Dermis blood vessel endothelial cell (primary cell): ENCODE results near the gene COBL. TPM values are rescaled to one million over a fixed set of nuclear protein-coding genes. Genes with fewer than 3 reads are reported as not detected.

Experiments used
- DNase-seq: peaks from one replicate; pipeline ENCODE4 v3.0.0; 2010
- total RNA-seq: library from RNA; depleted of rRNA; stranded (reverse); fragments of >200 nt; gene quantifications from 2 replicates; pipeline ENCODE4 v1.2.3, GENCODE V29; 2014

The COBL gene
- total RNA-seq, 1 donor from 2014 or later = under 0.01 TPM

DNA sequence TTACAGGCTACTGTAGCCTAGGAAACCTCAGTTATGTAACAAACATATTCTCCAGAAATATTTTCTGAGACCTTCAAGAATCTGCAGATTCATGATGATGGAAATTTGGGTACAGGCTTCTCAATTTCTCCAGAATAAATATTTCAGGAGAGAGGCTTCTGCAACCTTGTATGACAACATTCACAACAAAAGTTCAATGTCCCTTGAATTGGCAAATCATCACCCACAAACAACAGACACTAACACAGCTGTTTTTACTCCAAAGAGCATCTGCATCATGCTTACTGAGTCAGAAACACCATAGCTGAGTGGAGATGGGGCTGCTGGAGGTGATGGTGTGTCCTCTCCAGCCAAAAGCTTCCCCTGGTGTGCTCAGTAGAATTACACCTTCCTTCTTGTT, 9.3 kb upstream of the COBL start:
- DNase-seq = no peak

GRCh38 chr7:51325261-51325676, 8.7 kb upstream of the COBL start:
- DNase-seq = no peak

- no peak for DNase-seq
These were observed 7.7 kb upstream of the COBL start for GRCh38 chr7:51324206-51324898.

GRCh38 chr7:51321961-51322515, 5.4 kb upstream of the COBL start:
- DNase-seq = no peak

- DNase-seq = no peak
These were observed 2.4 kb upstream of the COBL start for GRCh38 chr7:51318886-51319579.

DNA sequence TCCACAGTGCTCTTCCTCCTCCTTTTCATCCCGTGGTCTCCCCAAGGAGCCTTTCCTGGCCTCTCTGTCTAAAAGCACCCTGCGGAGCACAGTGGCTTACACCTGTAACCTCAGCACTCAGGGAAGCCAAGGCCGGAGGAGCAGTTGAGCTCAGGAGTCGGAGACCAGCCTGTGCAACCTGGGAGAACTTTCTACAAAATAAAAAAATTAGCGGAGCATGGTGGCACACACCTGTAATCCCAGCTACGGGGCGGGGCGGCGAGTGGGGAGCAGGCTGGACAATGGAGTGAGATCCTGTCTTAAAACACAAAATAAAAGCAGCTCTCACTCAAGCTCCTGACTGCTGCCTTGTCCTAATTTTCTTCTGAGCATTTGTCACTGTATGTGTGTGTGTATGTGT, 1.4 kb upstream of the COBL start:
- no peak for DNase-seq

DNA sequence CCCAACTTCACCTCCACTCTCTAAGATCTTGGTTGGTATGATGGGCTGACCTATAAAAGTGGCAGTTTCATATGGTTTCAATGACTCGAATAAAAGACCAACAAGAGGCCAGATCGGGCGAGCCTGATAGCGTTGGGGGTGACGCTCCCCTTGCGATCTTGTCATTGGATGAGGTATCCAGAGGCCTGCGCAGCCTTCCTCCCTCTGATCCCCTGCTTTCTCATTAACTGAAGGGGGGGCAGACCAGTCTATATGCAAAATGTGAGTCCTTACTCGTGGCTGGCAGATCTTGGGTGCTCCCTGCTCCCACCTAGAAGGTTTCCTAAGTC, 937 bp upstream of the COBL start:
- DNase-seq = no peak

- DNase-seq = no peak
These were observed 345 bp downstream of the COBL start for GRCh38 chr7:51316262-51316665.

- DNase-seq = no peak
These were observed 982 bp downstream of the COBL start for GRCh38 chr7:51315393-51316261.

- no peak for DNase-seq
These were observed 1.9 kb downstream of the COBL start for GRCh38 chr7:51314726-51315125.

DNA sequence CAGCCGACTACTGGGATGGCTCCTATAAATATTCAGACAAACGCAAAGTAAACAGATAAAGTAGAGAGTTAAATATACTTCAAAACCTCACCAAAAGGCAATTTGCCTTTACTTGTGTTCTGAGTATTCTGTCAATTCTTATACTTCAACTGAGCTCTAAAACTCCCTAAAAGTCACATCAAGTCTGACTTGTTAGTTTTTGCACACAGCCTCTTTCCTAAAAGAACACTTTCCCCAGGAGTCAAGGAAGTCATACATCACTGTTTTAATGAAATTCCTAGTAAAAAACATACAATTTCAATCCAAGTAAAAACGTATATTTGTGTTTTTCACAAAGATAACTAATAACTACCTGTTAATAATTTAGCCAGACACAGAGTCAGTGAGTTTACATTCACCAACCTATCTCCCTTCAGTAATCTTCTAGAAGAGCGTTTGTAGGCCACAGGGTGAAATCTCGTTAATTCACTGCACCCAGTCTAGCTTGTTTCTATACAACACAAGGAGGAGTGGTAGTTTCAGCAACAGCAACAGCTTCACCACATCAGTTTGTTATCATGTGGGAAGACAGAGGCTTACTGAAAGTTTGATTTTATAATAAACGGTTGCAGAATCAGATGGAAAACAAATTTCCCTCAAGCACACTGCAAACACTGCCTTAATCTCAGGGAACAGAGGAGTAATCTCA, 2.7 kb downstream of the COBL start:
- no peak for DNase-seq

DNA sequence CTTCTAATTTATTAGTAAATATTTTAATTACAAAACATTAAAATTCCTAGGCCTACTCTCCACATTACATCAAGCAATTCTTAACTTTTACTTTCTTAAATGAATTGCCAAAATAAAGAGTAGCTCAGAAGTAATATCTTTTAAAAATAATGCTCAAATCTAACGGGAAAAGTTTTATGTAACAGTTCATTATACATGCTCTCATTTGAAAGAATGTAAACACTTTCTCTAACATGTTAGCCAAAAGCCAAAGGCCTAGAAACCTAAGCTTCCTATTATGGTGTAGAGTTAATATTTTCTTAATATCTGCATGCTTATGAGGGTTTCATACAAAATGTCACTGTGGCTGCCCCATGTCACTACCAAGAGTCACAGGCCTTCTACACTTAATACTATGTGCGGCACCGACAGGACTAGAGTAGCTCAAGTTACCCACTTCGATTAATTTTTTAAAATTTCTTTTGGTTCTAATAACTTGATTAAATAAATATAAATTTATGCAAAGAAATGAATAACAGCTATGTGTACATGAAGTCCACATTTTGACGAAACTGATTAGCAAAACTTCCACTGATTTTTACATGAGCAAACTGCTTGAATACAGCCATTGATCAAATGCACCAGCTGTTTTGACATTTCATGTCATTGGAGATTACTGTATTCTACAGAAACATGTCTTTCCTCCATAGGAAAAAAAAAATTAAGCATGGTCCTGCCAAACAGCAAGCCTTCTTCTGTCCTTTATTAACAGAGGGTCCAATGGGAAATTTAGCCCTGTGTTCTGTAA, 3.5 kb downstream of the COBL start:
- DNase-seq = no peak

GRCh38 chr7:51311166-51311565, 5.4 kb downstream of the COBL start:
- DNase-seq = no peak

DNA sequence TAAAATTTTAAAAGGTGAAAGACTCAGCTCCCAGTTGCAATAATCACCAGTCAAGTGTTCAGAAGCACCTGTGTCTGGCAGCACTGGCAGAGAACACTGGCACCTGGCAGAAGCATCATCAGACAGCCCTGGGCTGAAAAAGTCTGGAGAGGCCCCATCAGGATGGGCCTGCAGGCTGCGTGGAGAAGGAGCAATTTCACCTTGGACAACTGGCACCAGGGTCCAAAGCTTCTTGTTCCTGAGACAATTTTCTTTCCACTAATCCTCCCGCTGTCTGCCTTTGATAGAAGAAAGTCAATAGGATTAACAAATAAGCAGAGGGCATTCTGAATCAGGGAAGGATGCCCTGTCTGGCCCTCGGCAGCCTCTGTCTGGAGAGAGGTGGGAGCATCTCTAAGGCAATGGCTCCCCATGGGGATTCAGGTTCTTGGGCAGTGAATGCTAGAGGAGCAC, 6.5 kb downstream of the COBL start:
- no peak for DNase-seq

- DNase-seq = no peak
These were observed 7.1 kb downstream of the COBL start for GRCh38 chr7:51309361-51310130.

- DNase-seq = no peak
These were observed 7.9 kb downstream of the COBL start for GRCh38 chr7:51308696-51309095.

DNA sequence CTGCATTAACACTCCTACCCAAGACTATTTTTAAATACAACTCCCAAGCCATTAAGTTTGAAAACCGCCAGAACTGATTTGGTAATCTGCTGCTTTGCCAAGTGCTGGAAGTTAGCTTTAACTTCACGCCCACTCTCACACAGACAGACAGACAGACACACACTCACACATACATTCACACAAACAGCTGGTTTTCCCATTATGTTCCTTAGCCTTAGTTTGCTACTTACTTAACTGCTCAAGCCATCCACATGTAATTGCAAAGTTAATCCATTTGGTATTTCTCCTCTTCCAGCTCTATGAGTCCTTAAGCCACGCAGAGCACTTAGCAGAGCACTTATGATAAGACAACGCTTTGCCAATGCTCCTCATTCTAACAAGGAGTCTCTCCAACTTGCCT, 8.3 kb downstream of the COBL start:
- DNase-seq = no peak

DNA sequence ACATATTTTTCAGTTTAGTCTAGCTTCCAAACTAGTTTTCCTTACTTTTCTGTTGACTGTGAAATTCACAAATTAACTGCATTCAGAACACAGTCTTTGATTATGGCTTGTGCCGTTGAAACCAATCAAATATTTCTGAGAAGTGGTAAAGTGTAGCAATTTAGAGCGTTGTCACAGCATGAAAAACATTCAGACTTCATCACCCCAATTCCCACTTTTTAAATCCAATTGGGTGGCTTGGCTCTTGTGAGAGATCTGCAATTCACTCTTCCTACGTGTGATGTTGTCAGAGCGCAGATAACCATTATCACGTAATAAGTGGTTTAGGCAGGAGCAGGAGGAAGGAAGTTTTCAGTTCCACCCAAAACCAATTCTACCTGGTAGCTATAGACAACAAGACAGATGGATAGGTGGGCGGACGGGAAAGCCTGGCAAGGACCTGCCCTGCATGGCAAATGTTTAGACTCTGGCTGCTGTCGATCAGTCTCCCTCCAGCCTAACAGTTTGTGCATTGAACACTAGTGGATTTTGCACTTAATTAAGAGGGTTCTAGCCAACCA, 8.9 kb downstream of the COBL start:
- DNase-seq = no peak

GRCh38 chr7:51306761-51307160, 9.8 kb downstream of the COBL start:
- DNase-seq = no peak

- no peak for DNase-seq
These were observed 11.9 kb downstream of the COBL start for GRCh38 chr7:51304729-51305128.

DNA sequence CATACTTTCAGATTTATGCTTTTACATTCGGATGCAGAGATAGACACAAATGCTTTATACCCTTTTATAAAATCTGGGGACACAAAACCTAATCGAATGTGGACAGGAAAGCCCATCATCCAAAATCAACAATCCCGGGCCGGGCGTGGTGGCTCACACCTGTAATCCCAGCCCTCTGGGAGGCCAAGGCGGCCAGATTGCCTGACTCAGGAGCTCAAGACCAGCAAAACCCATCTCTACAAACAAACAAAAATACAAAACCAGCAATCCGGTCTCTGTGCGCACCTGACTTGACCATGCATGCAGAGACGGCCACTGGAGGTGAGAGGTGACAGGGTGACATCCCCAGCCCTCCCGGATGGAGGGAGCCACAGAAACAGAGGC, 13.5 kb downstream of the COBL start:
- no peak for DNase-seq
